Endometrial microvascular endothelial cells (primary cell): ENCODE measurements around the gene GPRASP1. TPM values are rescaled to one million over a fixed set of nuclear protein-coding genes. Genes with fewer than 3 reads are reported as not detected.

Source experiments
- in situ Hi-C: cut with HindIII; loops from 2 replicates; pipeline ENCODE4 v1.10.0; 2017; ENCODE audit warnings: low sequenced_read_pairs, low pct_unique_long_range_greater_than_20kb; ENCODE audit errors: inconsistent ontology term
- total RNA-seq: library from RNA; depleted of rRNA; stranded (reverse); fragments of >200 nt; gene quantifications from one replicate; pipeline ENCODE4 v1.2.3, GENCODE V29; 2015; ENCODE audit errors: inconsistent ontology term

Gene GPRASP1
- total RNA-seq, 1 donor from 2014 or later = 0.56 TPM

GRCh38 chrX:102696306-102696705 lies 45.0 kb downstream of the GPRASP1 start:
- in situ Hi-C loops = no loop called here

- in situ Hi-C loops = no loop called here
These were observed 46.2 kb downstream of the GPRASP1 start for GRCh38 chrX:102697494-102697893.

Other genes starting within 250 kb of the GPRASP1 start
- not detected for gene NXF2B, start 211.5 kb upstream of the GPRASP1 start, total RNA-seq
- gene TCP11X2, start 179.7 kb upstream of the GPRASP1 start, total RNA-seq = not detected
- gene TMSB15A, start 134.7 kb upstream of the GPRASP1 start, total RNA-seq = 15.9 TPM
- gene ARMCX5, start 52.0 kb upstream of the GPRASP1 start, total RNA-seq = 9.0 TPM
- 29.5 TPM for gene GPRASP2, start 61.0 kb downstream of the GPRASP1 start, total RNA-seq
- gene GPRASP3, start 69.3 kb downstream of the GPRASP1 start, total RNA-seq = 4.0 TPM